WTC11 (cell line): ENCODE data around the gene GAPDHS. TPM values are rescaled to one million over a fixed set of nuclear protein-coding genes. Genes with fewer than 3 reads are reported as not detected.

Experiments used
- ATAC-seq: fragments of 200-7000 bp; cut with Tn5 transposase; 2 replicates; pipeline ENCODE4 v1.10.0; 2021; ENCODE audit warnings: mild to moderate bottlenecking, moderate library complexity
- CTCF ChIA-PET: fragments of 300-600 bp; sonication (Branson Sonifier 250); formaldehyde crosslinking; loops from one replicate; lab custom pipeline; 2021; ENCODE audit warnings: antibody characterized with exemption; lab: Charles Lee
- POLR2A ChIA-PET: fragments of 350-600 bp; sonication (Branson Sonifier 250); formaldehyde crosslinking; loops from one replicate; lab custom pipeline; 2021; ENCODE audit warnings: antibody characterized with exemption; lab: Charles Lee
- DNase-seq: peaks from one replicate; pipeline ENCODE4 v3.0.0; 2021; ENCODE audit warnings: low spot score
- H3K27ac Mint-ChIP-seq: 2 replicates; pipeline ENCODE4 v1.8.0; 2021; ENCODE audit warnings: mixed read lengths
- H3K27me3 Mint-ChIP-seq: 2 replicates; pipeline ENCODE4 v1.8.0; 2021; ENCODE audit warnings: low read depth, mild to moderate bottlenecking, moderate library complexity, mixed read lengths
- H3K36me3 Mint-ChIP-seq: 2 replicates; pipeline ENCODE4 v1.8.0; 2021; ENCODE audit warnings: mixed read lengths
- H3K4me1 Mint-ChIP-seq: 2 replicates; pipeline ENCODE4 v1.8.0; 2022; ENCODE audit warnings: mixed read lengths
- H3K4me3 Mint-ChIP-seq: 2 replicates; pipeline ENCODE4 v1.8.0; 2021; ENCODE audit warnings: mild to moderate bottlenecking, moderate library complexity, mixed read lengths
- H3K9me3 Mint-ChIP-seq: 2 replicates; pipeline ENCODE4 v1.8.0; 2021; ENCODE audit warnings: mixed read lengths
- ATF1 ChIP-seq: sonication (generic); formaldehyde crosslinking; IDR thresholded peaks from 2 replicates; pipeline ENCODE4 v1.8.1; 2023; ENCODE audit warnings: mild to moderate bottlenecking, moderate library complexity, missing genetic modification reagents
- CREB1 ChIP-seq: sonication (generic); formaldehyde crosslinking; IDR thresholded peaks from 2 replicates; pipeline ENCODE4 v1.8.0; 2023; ENCODE audit warnings: mild to moderate bottlenecking, missing genetic modification reagents
- FOXK1 ChIP-seq: sonication (generic); formaldehyde crosslinking; IDR thresholded peaks from 2 replicates; pipeline ENCODE4 v1.8.0; 2022; ENCODE audit warnings: mild to moderate bottlenecking, moderate library complexity, missing genetic modification reagents
- GABPB1 ChIP-seq: sonication (generic); formaldehyde crosslinking; IDR thresholded peaks from 2 replicates; pipeline ENCODE4 v1.8.1; 2023; ENCODE audit warnings: mild to moderate bottlenecking, missing genetic modification reagents
- IRF2 ChIP-seq: sonication (generic); formaldehyde crosslinking; IDR thresholded peaks from 2 replicates; pipeline ENCODE4 v1.8.0; 2022; ENCODE audit warnings: low read depth, missing genetic modification reagents, borderline replicate concordance
- KAT7 ChIP-seq: sonication (generic); formaldehyde crosslinking; IDR thresholded peaks from 2 replicates; pipeline ENCODE4 v1.8.1; 2023; ENCODE audit warnings: missing genetic modification reagents, mild to moderate bottlenecking, borderline replicate concordance
- NR3C1 ChIP-seq: sonication (generic); formaldehyde crosslinking; conservative IDR thresholded peaks from 2 replicates; pipeline ENCODE4 v1.8.1; 2023; ENCODE audit warnings: low read depth, mild to moderate bottlenecking, missing genetic modification reagents
- OVOL2 ChIP-seq: fragments of 250-450 bp; sonication (Bioruptor Pico); IDR thresholded peaks from 2 replicates; pipeline ENCODE4 v1.9.0; 2021; ENCODE audit warnings: mild to moderate bottlenecking, borderline replicate concordance
- PRRX2 ChIP-seq: fragments of 250-450 bp; sonication (Bioruptor Pico); IDR thresholded peaks from 2 replicates; pipeline ENCODE4 v1.8.0; 2021; ENCODE audit warnings: mild to moderate bottlenecking
- SP1 ChIP-seq: sonication (generic); formaldehyde crosslinking; conservative IDR thresholded peaks from 2 replicates; pipeline ENCODE4 v1.8.1; 2022; ENCODE audit warnings: missing genetic modification reagents
- USF2 ChIP-seq: sonication (generic); formaldehyde crosslinking; IDR thresholded peaks from 2 replicates; pipeline ENCODE4 v1.8.1; 2023; ENCODE audit warnings: mild to moderate bottlenecking, missing genetic modification reagents, moderate library complexity
- ZNF138 ChIP-seq: sonication (generic); formaldehyde crosslinking; conservative IDR thresholded peaks from 2 replicates; pipeline ENCODE4 v1.8.1; 2022; ENCODE audit warnings: mild to moderate bottlenecking, moderate library complexity, missing genetic modification reagents
- ZNF317 ChIP-seq: sonication (generic); formaldehyde crosslinking; IDR thresholded peaks from 2 replicates; pipeline ENCODE4 v1.8.1; 2023; ENCODE audit warnings: low read depth, mild to moderate bottlenecking, moderate library complexity, missing genetic modification reagents, borderline replicate concordance
- ZNF416 ChIP-seq: fragments of 250-450 bp; sonication (Bioruptor Pico); IDR thresholded peaks from 2 replicates; pipeline ENCODE4 v1.9.0; 2021; ENCODE audit warnings: mild to moderate bottlenecking, inconsistent platforms
- ZSCAN18 ChIP-seq: fragments of 250-450 bp; sonication (Bioruptor Pico); IDR thresholded peaks from 2 replicates; pipeline ENCODE4 v2.1.2; 2022; ENCODE audit warnings: mild to moderate bottlenecking, moderate library complexity
- total RNA-seq: library from RNA; stranded (reverse); gene quantifications from 3 replicates; pipeline ENCODE4 v1.2.3, GENCODE V29; 2021
- TF ChIP-seq, protein P1 (sequence below): sonication (generic); formaldehyde crosslinking; IDR thresholded peaks from 2 replicates; pipeline ENCODE4 v1.8.0; 2022; ENCODE audit warnings: mild to moderate bottlenecking, missing genetic modification reagents
- TF ChIP-seq, protein P2 (sequence below): sonication (generic); formaldehyde crosslinking; IDR thresholded peaks from 2 replicates; pipeline ENCODE4 v1.8.0; 2022; ENCODE audit warnings: mild to moderate bottlenecking, missing genetic modification reagents
- TF ChIP-seq, protein P3 (sequence below): fragments of 250-450 bp; sonication (Bioruptor Pico); conservative IDR thresholded peaks from 2 replicates; pipeline ENCODE4 v1.9.0; 2021; ENCODE audit warnings: mild to moderate bottlenecking
- TF ChIP-seq, protein P4 (sequence below): sonication (generic); formaldehyde crosslinking; IDR thresholded peaks from 2 replicates; pipeline ENCODE4 v1.8.1; 2022; ENCODE audit warnings: mild to moderate bottlenecking, missing genetic modification reagents, moderate library complexity, borderline replicate concordance
- TF ChIP-seq, protein P5 (sequence below): sonication (generic); formaldehyde crosslinking; conservative IDR thresholded peaks from 2 replicates; pipeline ENCODE4 v1.8.1; 2023; ENCODE audit warnings: mild to moderate bottlenecking, low read depth, missing genetic modification reagents, moderate library complexity
- TF ChIP-seq, protein P6 (sequence below): fragments of 250-450 bp; sonication (Bioruptor Pico); IDR thresholded peaks from 2 replicates; pipeline ENCODE4 v1.9.0; 2021; ENCODE audit warnings: mild to moderate bottlenecking

The GAPDHS gene
- total RNA-seq, 1 experiment from 2014 or later = 0.20 TPM

DNA sequence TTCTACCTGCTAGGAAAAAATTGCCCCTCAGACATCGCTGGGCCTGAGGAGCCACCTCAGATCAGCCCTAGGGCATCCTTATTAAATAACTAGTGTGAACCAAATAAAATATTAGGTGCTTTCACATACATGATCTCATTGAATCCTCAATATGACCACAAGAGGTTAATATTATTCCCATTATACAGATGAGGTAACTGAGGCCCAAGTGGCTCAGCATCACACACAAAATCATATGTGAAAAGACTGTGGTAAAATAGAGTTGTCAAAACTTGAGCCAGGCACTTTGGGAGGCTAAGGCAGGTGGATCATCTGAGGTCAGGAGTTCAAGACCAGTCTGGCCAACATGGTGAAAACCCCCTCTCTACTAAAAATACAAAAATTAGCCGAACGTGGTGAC lies 16.9 kb upstream of the GAPDHS start (continued):
- TF ChIP-seq, protein P1, sequence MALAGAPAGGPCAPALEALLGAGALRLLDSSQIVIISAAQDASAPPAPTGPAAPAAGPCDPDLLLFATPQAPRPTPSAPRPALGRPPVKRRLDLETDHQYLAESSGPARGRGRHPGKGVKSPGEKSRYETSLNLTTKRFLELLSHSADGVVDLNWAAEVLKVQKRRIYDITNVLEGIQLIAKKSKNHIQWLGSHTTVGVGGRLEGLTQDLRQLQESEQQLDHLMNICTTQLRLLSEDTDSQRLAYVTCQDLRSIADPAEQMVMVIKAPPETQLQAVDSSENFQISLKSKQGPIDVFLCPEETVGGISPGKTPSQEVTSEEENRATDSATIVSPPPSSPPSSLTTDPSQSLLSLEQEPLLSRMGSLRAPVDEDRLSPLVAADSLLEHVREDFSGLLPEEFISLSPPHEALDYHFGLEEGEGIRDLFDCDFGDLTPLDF (CRISPR knock-in tag) = no peak
- TF ChIP-seq CREB1 (CRISPR knock-in tag) (no peak), SP1 (CRISPR knock-in tag) (no peak), ZNF416 (CRISPR knock-in tag) (no peak)

GRCh38 chr19:35517342-35517741 lies 15.9 kb upstream of the GAPDHS start:
- DNase-seq (no peak), ATAC-seq (no peak)
- Mint-ChIP-seq H3K4me3 (no peak overlapping the region), H3K9me3 (no peaks in the 10 kb centered on the region), H3K36me3 (no peaks in the 10 kb centered on the region), H3K27me3 (peaks cover 7% of the 10 kb centered on the region), H3K4me1 (peaks cover 23% of the 10 kb centered on the region), H3K27ac (no peak overlapping the region)
- CTCF ChIA-PET = interaction anchor here (0.8 kb wide), 1 partner anchor 31 kb away, joined by 5 read pairs; no protein-coding TSS in a partner anchor
- TF ChIP-seq USF2 (CRISPR knock-in tag) = no peak
- no peak for TF ChIP-seq ATF1 (CRISPR knock-in tag)
- no peak for TF ChIP-seq GABPB1
- TF ChIP-seq OVOL2 (CRISPR knock-in tag) = no peak
- no peak for TF ChIP-seq ZSCAN18
- no peak for TF ChIP-seq PRRX2 (CRISPR knock-in tag)
- TF ChIP-seq, protein P2, sequence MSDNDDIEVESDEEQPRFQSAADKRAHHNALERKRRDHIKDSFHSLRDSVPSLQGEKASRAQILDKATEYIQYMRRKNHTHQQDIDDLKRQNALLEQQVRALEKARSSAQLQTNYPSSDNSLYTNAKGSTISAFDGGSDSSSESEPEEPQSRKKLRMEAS (CRISPR knock-in tag) = no peak
- TF ChIP-seq KAT7 (CRISPR knock-in tag) = no peak
- TF ChIP-seq IRF2 (CRISPR knock-in tag) = no peak
- no peak for TF ChIP-seq ZNF317
- TF ChIP-seq FOXK1 (CRISPR knock-in tag) = no peak
- no peak for TF ChIP-seq NR3C1 (CRISPR knock-in tag)
- TF ChIP-seq, protein P3, sequence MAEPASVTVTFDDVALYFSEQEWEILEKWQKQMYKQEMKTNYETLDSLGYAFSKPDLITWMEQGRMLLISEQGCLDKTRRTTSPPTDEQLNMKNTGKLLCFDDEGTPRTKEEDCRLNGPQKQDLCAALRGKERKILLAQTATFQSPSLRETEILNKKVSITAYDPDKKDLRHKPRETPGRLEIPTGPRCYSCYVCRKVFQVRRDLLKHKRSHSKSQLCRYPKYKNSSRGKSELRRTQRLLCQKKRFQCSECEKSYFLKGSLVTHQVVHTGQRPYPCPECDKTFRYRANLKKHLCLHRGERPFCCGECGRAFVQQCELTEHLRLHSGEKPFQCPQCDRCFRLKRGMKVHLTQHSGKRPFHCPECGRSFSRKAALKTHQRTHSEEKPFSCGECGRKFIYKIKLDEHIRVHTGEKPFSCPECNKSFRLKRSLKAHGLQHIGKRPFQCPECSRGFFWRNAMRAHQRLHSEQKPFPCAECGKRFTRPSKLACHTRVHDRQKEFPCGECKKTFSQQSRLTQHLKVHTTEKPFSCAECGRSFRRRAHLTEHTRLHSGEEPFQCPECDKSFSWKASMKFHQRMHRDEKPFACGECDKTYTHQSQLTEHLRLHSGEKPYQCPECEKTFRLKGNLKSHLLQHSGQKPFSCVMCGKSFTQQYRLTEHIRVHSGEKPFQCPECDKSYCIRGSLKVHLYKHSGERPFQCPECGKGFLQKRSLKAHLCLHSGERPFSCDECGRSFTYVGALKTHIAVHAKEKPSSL = no peak
- TF ChIP-seq, protein P4, sequence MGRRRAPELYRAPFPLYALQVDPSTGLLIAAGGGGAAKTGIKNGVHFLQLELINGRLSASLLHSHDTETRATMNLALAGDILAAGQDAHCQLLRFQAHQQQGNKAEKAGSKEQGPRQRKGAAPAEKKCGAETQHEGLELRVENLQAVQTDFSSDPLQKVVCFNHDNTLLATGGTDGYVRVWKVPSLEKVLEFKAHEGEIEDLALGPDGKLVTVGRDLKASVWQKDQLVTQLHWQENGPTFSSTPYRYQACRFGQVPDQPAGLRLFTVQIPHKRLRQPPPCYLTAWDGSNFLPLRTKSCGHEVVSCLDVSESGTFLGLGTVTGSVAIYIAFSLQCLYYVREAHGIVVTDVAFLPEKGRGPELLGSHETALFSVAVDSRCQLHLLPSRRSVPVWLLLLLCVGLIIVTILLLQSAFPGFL (CRISPR knock-in tag) = no peak
- TF ChIP-seq ZNF138 (CRISPR knock-in tag) = no peak
- TF ChIP-seq, protein P5, sequence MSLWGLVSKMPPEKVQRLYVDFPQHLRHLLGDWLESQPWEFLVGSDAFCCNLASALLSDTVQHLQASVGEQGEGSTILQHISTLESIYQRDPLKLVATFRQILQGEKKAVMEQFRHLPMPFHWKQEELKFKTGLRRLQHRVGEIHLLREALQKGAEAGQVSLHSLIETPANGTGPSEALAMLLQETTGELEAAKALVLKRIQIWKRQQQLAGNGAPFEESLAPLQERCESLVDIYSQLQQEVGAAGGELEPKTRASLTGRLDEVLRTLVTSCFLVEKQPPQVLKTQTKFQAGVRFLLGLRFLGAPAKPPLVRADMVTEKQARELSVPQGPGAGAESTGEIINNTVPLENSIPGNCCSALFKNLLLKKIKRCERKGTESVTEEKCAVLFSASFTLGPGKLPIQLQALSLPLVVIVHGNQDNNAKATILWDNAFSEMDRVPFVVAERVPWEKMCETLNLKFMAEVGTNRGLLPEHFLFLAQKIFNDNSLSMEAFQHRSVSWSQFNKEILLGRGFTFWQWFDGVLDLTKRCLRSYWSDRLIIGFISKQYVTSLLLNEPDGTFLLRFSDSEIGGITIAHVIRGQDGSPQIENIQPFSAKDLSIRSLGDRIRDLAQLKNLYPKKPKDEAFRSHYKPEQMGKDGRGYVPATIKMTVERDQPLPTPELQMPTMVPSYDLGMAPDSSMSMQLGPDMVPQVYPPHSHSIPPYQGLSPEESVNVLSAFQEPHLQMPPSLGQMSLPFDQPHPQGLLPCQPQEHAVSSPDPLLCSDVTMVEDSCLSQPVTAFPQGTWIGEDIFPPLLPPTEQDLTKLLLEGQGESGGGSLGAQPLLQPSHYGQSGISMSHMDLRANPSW (CRISPR knock-in tag) = no peak
- TF ChIP-seq, protein P6, sequence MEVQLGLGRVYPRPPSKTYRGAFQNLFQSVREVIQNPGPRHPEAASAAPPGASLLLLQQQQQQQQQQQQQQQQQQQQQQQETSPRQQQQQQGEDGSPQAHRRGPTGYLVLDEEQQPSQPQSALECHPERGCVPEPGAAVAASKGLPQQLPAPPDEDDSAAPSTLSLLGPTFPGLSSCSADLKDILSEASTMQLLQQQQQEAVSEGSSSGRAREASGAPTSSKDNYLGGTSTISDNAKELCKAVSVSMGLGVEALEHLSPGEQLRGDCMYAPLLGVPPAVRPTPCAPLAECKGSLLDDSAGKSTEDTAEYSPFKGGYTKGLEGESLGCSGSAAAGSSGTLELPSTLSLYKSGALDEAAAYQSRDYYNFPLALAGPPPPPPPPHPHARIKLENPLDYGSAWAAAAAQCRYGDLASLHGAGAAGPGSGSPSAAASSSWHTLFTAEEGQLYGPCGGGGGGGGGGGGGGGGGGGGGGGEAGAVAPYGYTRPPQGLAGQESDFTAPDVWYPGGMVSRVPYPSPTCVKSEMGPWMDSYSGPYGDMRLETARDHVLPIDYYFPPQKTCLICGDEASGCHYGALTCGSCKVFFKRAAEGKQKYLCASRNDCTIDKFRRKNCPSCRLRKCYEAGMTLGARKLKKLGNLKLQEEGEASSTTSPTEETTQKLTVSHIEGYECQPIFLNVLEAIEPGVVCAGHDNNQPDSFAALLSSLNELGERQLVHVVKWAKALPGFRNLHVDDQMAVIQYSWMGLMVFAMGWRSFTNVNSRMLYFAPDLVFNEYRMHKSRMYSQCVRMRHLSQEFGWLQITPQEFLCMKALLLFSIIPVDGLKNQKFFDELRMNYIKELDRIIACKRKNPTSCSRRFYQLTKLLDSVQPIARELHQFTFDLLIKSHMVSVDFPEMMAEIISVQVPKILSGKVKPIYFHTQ (CRISPR knock-in tag) = no peak
- no peak for TF ChIP-seq CREB1 (CRISPR knock-in tag)
- POLR2A ChIA-PET = no interaction called here
